ENCODE data around the gene OR5T1.

Gene OR5T1

DNA sequence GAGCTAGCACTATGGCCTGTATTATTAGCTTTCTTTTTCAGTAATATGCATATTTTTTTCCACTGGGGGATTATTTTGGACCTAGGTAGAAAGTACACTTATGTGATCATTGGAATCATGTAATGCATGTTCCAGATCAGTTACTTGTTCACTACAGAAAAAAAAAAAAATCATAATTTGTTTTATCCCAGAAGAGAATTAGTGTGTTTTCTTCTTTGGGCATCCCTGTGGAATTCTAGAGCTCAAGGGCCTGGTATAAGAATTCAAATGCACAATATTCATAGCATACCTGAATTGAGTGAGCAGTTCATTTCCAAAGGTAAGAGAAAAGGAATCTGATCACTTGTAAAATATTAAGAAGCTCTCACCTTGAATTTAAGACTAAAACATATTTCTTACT is at the start of gene OR5T1:
Gene OR5T1, plus strand, starts transcription at position 301 of the 400 bp plus-strand sequence. CDS start 1,485 bp downstream, outside the sequence.
- intact Hi-C loops (cut with DNase I) = no loop called here
- no peak for DNase-seq

DNA sequence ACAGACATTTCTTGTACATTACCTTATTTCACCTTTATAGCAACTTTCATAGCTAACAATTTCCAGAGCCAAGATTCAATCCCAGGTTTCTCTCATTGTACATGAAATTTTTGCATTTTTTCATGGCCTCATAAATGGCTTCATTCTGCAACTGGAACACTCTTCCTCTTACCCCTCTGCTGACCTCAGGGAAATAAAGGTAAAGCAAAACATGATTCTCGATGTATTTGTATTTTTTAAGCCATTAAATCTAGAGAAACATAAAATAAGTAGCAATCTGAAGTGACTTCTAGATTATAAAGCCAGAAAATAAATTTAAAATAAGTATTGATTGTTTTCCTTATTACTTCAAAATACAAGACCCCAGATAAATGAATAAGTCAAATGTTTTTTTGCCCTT is 39.8 kb upstream of the OR5T1 start, which contains the start of gene OR5T2:
Gene OR5T2, minus strand, starts transcription at position 101 of the 400 bp plus-strand sequence. CDS start 1,193 bp downstream, outside the sequence.
- no peak for DNase-seq
- intact Hi-C loops (cut with DNase I) = no loop called here

- intact Hi-C loops (cut with DNase I) = no loop called here
- no peak for DNase-seq
Observed at GRCh38 chr11:56251954-56252353, 22.0 kb upstream of the OR5T1 start, which contains the start of gene OR5T3. OR5T3 (plus strand) TSS chr11:56252254; CDS start chr11:56252254, 0 bp downstream.

DNA sequence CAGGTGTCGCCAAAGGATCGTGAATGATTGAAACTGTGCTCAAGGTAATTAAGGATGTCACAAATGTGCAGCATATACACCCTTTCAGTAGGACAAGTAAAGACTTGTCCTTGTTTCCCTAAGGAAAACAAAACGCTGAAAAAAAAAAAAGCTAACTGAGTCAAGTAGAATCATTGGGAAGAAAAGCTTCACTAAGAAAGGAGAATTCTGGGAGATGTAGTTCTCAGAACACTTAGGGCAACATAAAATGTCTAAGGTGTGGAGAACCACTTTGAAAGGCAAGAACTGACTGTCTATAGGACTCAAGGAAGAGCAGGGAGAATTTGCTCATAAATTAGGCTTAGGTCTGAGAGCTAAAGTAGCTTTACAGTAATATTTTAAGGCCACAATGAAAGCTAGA is 2.9 kb upstream of the OR5T1 start:
- intact Hi-C loops (cut with DNase I) = no loop called here
- no peak for DNase-seq

GRCh38 chr11:56292154-56292553 is 18.2 kb downstream of the OR5T1 start, which contains the start of gene OR8H1:
OR8H1 (minus strand) TSS chr11:56292254; CDS start chr11:56291062, 1,192 bp downstream.
- no peak for DNase-seq
- intact Hi-C loops (cut with DNase I) = no loop called here

DNA sequence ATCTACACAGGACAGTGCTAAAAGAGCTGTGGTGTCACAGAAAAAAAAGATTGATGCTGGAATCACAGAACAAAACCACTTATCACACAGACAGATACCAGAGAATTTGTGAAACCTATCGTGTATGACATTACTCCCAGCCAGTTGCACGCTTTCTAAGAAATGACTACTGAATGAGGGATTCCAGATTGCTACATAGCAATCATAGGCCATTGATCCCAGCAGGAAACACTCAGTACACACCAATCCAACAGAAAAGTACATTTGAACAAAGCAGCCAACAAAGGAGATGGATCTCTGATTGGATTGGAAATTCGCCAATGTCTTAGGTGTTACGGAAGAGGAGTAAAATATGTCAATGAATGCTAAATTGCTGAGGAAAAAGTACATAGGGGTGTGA is 22.9 kb downstream of the OR5T1 start:
- intact Hi-C loops (cut with DNase I) = no loop called here
- DNase-seq = no peak

GRCh38 chr11:56307836-56308235 is 33.9 kb downstream of the OR5T1 start:
- intact Hi-C loops (cut with DNase I) = no loop called here

DNA sequence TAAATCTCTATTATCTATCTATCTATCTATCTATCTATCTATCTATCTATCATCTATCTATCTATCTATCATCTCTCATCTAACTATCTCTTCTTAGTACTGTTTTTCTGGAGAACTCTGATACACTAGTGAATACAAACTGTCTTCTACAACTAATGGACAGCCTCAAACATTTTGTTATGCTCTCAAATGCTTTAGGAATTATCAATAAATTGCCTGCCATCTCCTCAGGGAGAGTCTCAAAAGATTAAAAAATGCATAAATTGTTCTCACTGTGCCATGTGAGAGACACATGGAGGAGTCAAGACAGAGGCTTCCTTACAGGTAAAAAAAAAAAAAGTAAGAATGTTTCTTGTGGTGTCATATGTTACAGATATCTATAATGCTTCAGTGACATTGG is 40.9 kb downstream of the OR5T1 start, which contains the start of gene OR8K3:
Gene OR8K3, plus strand, starts transcription at position 301 of the 400 bp plus-strand sequence. CDS start 3,163 bp downstream, outside the sequence.
- intact Hi-C loops (cut with DNase I) = no loop called here
- no peak for DNase-seq

More at GRCh38 chr11:56307836-56308235, 33.9 kb downstream of the OR5T1 start:
- no peak for DNase-seq
